ENCODE data around the gene TMEM72.

GRCh38 chr10:44971935-44972757 lies 61.0 kb downstream of the TMEM72 start:
- TF ChIP-seq POLR2A (IDR thresholded peaks at IDR 0.05; ENCODE audit: low read length) (no peak), GATA1 (IDR thresholded peaks at IDR 0.05; ENCODE audit: low read depth, low read length) (no peak)

All from erythroblast (primary cell).